Measurements from ENCODE around the gene LPP. TPM values are rescaled to one million over a fixed set of nuclear protein-coding genes. Genes with fewer than 3 reads are reported as not detected.

The LPP gene
- total and polyA plus RNA-seq, 2 of the 13 experiments (the other 11 are each of a cell fraction or from before 2014, with no cell fraction given) = 19.2 to 29.9 TPM

DNA sequence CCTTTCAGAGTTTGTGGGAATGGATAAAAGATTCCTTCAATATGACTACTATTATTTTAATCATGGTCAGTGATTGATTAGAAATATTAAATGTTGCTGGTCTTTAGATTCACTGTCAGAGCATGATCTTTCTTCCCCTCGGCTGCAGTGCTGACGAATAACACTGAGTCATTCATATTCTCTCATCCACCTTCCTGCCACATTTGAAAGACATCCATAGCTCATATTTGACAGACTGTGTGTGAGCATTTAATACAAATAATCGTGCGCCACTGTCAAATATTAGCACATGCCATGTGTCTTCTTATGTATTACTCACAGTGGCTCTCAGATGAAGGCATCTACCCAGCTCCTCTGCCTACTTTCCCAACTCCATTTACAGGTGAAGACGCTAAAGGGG is 541.3 kb downstream of the LPP start:
- intact Hi-C loops (cut with micrococcal nuclease; ENCODE audit: unreplicated experiment) (no loop called here), in situ Hi-C loops (cut with HindIII; ENCODE audit: extremely low pct_ligation_motif_present, low pct_unique_long_range_greater_than_20kb) (no loop called here)
- H3K36me3 ChIP-seq (replicated peaks in 1 of 2; ENCODE audit: control insufficient read depth in 1 of 2, insufficient read depth in 2 of 2, low read length in 2 of 2) = no peaks in the 10 kb centered on the region
- CTCF ChIA-PET (ENCODE audit: low intra/inter-chr PET ratio, low total read pairs) = no interaction called here
- no TSS peak for BruUV-seq (replicated peaks)
- H3K4me3 ChIP-seq (replicated peaks in 1 of 3; ENCODE audit: insufficient read depth in 1 of 3, low read depth in 2 of 3, low read length in 3 of 3) = no peak overlapping the region
- H3K4me1 ChIP-seq (ENCODE audit: insufficient read depth, low read length) = peaks cover 10% of the 10 kb centered on the region
- H3K4me2 ChIP-seq (ENCODE audit: low read depth, low read length) = no peak overlapping the region
- ATAC-seq (no peak), DNase-seq (ENCODE audit: low spot score) (no peak), FAIRE-seq (no peak)
- H3K79me2 ChIP-seq (ENCODE audit: insufficient read depth, low read length) = no peaks in the 10 kb centered on the region
- POLR2A ChIA-PET = no interaction called here
- TF ChIP-seq ONECUT2 (CRISPR knock-in tag; IDR thresholded peaks at IDR 0.05) (no peak), ZNF720 (CRISPR knock-in tag; IDR thresholded peaks at IDR 0.05) (no peak), FOXK2 (IDR thresholded peaks at IDR 0.05) (no peak), ZNF891 (CRISPR knock-in tag; IDR thresholded peaks at IDR 0.05) (no peak), ZNF282 (IDR thresholded peaks at IDR 0.05; ENCODE audit: partially characterized antibody) (no peak), DR1 (CRISPR knock-in tag; IDR thresholded peaks at IDR 0.05) (no peak), ZNF430 (CRISPR knock-in tag; IDR thresholded peaks at IDR 0.05) (no peak)
- TF ChIP-seq, protein P1, sequence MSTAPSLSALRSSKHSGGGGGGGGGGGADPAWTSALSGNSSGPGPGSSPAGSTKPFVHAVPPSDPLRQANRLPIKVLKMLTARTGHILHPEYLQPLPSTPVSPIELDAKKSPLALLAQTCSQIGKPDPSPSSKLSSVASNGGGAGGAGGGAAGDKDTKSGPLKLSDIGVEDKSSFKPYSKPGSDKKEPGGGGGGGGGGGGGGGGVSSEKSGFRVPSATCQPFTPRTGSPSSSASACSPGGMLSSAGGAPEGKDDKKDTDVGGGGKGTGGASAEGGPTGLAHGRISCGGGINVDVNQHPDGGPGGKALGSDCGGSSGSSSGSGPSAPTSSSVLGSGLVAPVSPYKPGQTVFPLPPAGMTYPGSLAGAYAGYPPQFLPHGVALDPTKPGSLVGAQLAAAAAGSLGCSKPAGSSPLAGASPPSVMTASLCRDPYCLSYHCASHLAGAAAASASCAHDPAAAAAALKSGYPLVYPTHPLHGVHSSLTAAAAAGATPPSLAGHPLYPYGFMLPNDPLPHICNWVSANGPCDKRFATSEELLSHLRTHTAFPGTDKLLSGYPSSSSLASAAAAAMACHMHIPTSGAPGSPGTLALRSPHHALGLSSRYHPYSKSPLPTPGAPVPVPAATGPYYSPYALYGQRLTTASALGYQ (CRISPR knock-in tag; IDR thresholded peaks at IDR 0.05) = no peak
- TF ChIP-seq, protein P2, sequence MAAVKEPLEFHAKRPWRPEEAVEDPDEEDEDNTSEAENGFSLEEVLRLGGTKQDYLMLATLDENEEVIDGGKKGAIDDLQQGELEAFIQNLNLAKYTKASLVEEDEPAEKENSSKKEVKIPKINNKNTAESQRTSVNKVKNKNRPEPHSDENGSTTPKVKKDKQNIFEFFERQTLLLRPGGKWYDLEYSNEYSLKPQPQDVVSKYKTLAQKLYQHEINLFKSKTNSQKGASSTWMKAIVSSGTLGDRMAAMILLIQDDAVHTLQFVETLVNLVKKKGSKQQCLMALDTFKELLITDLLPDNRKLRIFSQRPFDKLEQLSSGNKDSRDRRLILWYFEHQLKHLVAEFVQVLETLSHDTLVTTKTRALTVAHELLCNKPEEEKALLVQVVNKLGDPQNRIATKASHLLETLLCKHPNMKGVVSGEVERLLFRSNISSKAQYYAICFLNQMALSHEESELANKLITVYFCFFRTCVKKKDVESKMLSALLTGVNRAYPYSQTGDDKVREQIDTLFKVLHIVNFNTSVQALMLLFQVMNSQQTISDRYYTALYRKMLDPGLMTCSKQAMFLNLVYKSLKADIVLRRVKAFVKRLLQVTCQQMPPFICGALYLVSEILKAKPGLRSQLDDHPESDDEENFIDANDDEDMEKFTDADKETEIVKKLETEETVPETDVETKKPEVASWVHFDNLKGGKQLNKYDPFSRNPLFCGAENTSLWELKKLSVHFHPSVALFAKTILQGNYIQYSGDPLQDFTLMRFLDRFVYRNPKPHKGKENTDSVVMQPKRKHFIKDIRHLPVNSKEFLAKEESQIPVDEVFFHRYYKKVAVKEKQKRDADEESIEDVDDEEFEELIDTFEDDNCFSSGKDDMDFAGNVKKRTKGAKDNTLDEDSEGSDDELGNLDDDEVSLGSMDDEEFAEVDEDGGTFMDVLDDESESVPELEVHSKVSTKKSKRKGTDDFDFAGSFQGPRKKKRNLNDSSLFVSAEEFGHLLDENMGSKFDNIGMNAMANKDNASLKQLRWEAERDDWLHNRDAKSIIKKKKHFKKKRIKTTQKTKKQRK (IDR thresholded peaks at IDR 0.05; ENCODE audit: low read length) = no peak
- H3K9me3 ChIP-seq (ENCODE audit: low read length) = no peaks in the 10 kb centered on the region
- H3K27ac ChIP-seq (ENCODE audit: extremely low read length, insufficient read depth, low read length) = no peak overlapping the region
- WGBS (ENCODE audit: low lambda C conversion rate) = 96% methylated on average over 5 of the region's 5 CpGs
- H4K20me1 ChIP-seq (ENCODE audit: insufficient read depth, low read length) = no peaks in the 10 kb centered on the region
- H3K9ac ChIP-seq (ENCODE audit: insufficient read depth, low read depth, low read length) = no peak overlapping the region
- H2AFZ ChIP-seq (ENCODE audit: low read length) = no peak overlapping the region
- H3K27me3 ChIP-seq (ENCODE audit: control insufficient read depth in 1 of 2, insufficient read depth in 2 of 2, low read length in 2 of 2) = no peaks in the 10 kb centered on the region
